Trophoblast cell (in vitro differentiated cells and primary cell): Measurements from ENCODE around the gene TLR9.

ENCODE experiments used
- DNase-seq, 2 donors: peaks; one replicate each; pipeline ENCODE4 v3.0.0-alpha.2; 2016
- H2AFZ ChIP-seq: 2 replicates; pipeline ENCODE4 v1.6.1; 2013; ENCODE audit warnings: low read length, moderate library complexity, mild to moderate bottlenecking; ENCODE audit not compliant: insufficient read depth, poor library complexity
- H2AK5ac ChIP-seq: 2 replicates; pipeline ENCODE4 v1.6.1; 2013; ENCODE audit warnings: mild to moderate bottlenecking, low read length
- H2BK120ac ChIP-seq: 2 replicates; pipeline ENCODE4 v1.6.1; 2013; ENCODE audit warnings: low read length, mild to moderate bottlenecking, moderate library complexity; ENCODE audit not compliant: insufficient read depth, poor library complexity
- H2BK12ac ChIP-seq: 2 replicates; pipeline ENCODE4 v1.6.1; 2013; ENCODE audit warnings: mild to moderate bottlenecking, low read length, moderate library complexity
- H2BK5ac ChIP-seq: 2 replicates; pipeline ENCODE4 v1.6.1; 2013; ENCODE audit warnings: low read length, low read depth, moderate library complexity, mild to moderate bottlenecking; ENCODE audit not compliant: poor library complexity
- H3K14ac ChIP-seq: 2 replicates; pipeline ENCODE4 v1.6.1; 2013; ENCODE audit warnings: mild to moderate bottlenecking, low read length
- H3K18ac ChIP-seq: 2 replicates; pipeline ENCODE4 v1.6.1; 2013; ENCODE audit warnings: mild to moderate bottlenecking, low read length
- H3K23ac ChIP-seq: 2 replicates; pipeline ENCODE4 v1.6.1; 2013; ENCODE audit warnings: low read length
- H3K27ac ChIP-seq: 2 replicates; pipeline ENCODE4 v1.5.1; 2013; ENCODE audit warnings: low read depth, mild to moderate bottlenecking, inconsistent platforms, low read length, moderate library complexity
- H3K27me3 ChIP-seq: 2 replicates; pipeline ENCODE4 v1.6.1; 2013; ENCODE audit warnings: inconsistent platforms, mild to moderate bottlenecking, low read length, moderate library complexity; ENCODE audit not compliant: insufficient read depth
- H3K36me3 ChIP-seq, 2 experiments: 1 replicate in 1 of 2; 2 replicates in 1 of 2; pipeline ENCODE4 v1.6.1; 2013; ENCODE audit warnings: low read length in 2 of 2, mild to moderate bottlenecking in 2 of 2, moderate library complexity in 1 of 2; ENCODE audit not compliant: insufficient read depth in 2 of 2, control insufficient read depth in 1 of 2
- H3K4ac ChIP-seq: 2 replicates; pipeline ENCODE4 v1.6.1; 2013; ENCODE audit warnings: low read depth, mild to moderate bottlenecking, low read length, moderate library complexity
- H3K4me1 ChIP-seq, 2 experiments: 1 replicate in 1 of 2; 2 replicates in 1 of 2; pipeline ENCODE4 v1.6.1; 2013; ENCODE audit warnings: low read length in 2 of 2, mild to moderate bottlenecking in 2 of 2, moderate library complexity in 1 of 2; ENCODE audit not compliant: insufficient read depth in 2 of 2, control insufficient read depth in 1 of 2
- H3K4me2 ChIP-seq: 2 replicates; pipeline ENCODE4 v1.6.1; 2013; ENCODE audit warnings: inconsistent platforms, mild to moderate bottlenecking, low read length, moderate library complexity
- H3K4me3 ChIP-seq: 2 replicates; pipeline ENCODE4 v1.5.1; 2013; ENCODE audit warnings: mild to moderate bottlenecking, low read depth, low read length, inconsistent platforms
- H3K79me1 ChIP-seq: one replicate; pipeline ENCODE4 v1.6.1; 2013; ENCODE audit warnings: low read length
- H3K79me2 ChIP-seq: 2 replicates; pipeline ENCODE4 v1.6.1; 2013; ENCODE audit warnings: low read length, mild to moderate bottlenecking; ENCODE audit not compliant: control insufficient read depth, insufficient read depth, poor library complexity
- H3K9ac ChIP-seq: 2 replicates; pipeline ENCODE4 v1.6.1; 2013; ENCODE audit warnings: mild to moderate bottlenecking, low read length
- H3K9me3 ChIP-seq: 2 replicates; pipeline ENCODE4 v1.6.1; 2013; ENCODE audit warnings: low read depth, mild to moderate bottlenecking, control low read depth, inconsistent platforms, low read length; ENCODE audit not compliant: insufficient read depth
- H4K12ac ChIP-seq: 2 replicates; pipeline ENCODE4 v1.6.1; 2013; ENCODE audit warnings: low read depth, mild to moderate bottlenecking, low read length, moderate library complexity
- H4K8ac ChIP-seq: 2 replicates; pipeline ENCODE4 v1.6.1; 2013; ENCODE audit warnings: low read depth, mild to moderate bottlenecking, low read length, moderate library complexity
- H4K91ac ChIP-seq: one replicate; pipeline ENCODE4 v1.6.1; 2013; ENCODE audit warnings: low read depth, mild to moderate bottlenecking, low read length, moderate library complexity
- WGBS: extraction: QIAGEN DNeasy Blood & Tissue Kit; methylation state at CpG from one replicate; pipeline ENCODE4 v1.1.7; 2013; ENCODE audit warnings: missing lambda C conversion rate; ENCODE audit not compliant: insufficient read length, insufficient coverage; ENCODE audit errors: extremely low coverage; 5-methylcytosine and 5-hydroxymethylcytosine counted together

TLR9 gene

DNA sequence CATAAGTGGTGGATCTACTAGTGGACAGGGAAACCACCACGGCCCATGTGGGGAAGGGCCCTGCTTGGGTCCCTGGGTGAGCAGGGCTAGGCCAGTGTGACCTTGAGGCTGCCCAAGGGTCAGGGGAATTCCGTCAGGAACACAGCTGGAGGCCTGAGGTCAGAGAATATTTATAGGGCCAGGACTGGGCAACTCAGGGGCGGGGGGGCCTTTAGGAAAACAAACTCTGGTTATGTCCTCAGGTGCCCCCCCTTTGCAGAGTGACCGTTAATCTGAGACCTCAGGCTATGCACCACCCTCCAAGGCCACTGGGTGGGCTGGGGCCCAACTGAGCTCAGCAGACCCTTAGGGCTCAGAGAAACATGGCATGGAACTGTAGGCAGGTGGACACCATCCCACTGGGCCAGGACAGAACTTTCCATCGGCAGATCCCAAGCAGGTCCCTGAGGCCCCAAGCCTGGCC, 11.0 kb upstream of the TLR9 start:
- H3K4me3 ChIP-seq, result no peak overlapping the region
- no peak overlapping the region for H3K27ac ChIP-seq
- no peaks in the 10 kb centered on the region for H3K27me3 ChIP-seq
- no peak overlapping the region for H3K23ac ChIP-seq
- peaks cover 12% of the 10 kb centered on the region for H3K79me1 ChIP-seq
- H2BK120ac ChIP-seq, result no peak overlapping the region
- H3K36me3 ChIP-seq, result peaks cover 20 to 25% of the 10 kb centered on the region in 2 experiments
- H3K18ac ChIP-seq, result no peak overlapping the region
- H4K12ac ChIP-seq, result no peak overlapping the region
- H2BK12ac ChIP-seq, result no peak overlapping the region
- DNase-seq, result no peak
- H3K9me3 ChIP-seq, result peaks cover 4% of the 10 kb centered on the region
- no peak overlapping the region for H3K14ac ChIP-seq
- WGBS, result no CpG with 5 or more reads among the region's 5 CpGs
- no peak overlapping the region for H3K4me2 ChIP-seq
- H3K4ac ChIP-seq, result no peak overlapping the region
- no peak overlapping the region for H4K91ac ChIP-seq
- no peak overlapping the region for H2BK5ac ChIP-seq
- no peak overlapping the region for H2AK5ac ChIP-seq
- H2AFZ ChIP-seq, result no peak overlapping the region
- no peak overlapping the region for H3K9ac ChIP-seq
- no peak overlapping the region for H4K8ac ChIP-seq
- H3K4me1 ChIP-seq, result peaks cover 14 to 21% of the 10 kb centered on the region in 2 experiments
- H3K79me2 ChIP-seq, result peaks cover 7% of the 10 kb centered on the region

DNA sequence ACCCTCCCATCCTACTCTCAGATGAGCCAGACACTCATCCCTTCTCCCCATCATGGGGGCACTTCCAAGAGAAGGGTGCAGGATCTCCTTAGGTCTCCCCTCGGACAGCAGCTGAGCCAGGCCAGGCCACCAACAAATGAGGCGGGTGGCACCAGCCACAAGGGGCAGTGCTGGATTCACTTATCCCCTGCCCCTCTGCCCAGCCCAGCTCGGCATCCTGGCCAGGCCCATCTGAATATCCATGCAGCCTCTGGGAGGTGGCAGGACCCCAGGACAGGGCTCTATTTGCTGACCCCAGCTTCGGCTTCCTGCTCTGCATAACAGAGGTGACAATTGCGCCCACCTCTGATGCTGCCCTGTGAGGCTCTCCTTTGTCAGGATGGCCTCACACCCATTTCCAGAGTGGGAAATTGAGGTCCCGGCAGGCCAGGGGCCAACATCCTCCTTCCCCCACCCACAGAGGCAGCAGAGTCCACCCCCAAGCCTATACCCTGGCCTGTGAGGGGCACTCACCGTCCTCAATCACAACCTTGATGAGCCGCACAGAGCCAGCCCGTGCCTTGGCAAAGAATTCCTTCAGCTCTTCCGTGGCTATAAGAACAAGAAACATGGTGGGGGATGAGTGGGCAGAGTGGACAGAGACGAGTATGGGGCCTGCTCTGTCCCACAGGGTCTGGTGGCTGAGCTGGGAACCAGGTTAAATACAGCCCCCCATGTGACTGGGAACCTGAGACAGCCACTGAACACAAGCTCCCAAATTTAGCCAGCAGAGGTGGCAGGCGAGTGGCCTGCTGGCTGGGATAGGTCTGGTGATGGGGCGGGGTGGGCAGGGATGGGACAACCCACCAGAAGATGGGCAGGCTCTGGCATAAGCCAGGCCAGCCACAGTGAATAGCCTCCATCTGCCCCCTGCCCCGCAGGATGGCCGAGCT, 9.3 kb upstream of the TLR9 start:
- Histone ChIP-seq H3K4me3 (no peak overlapping the region), H3K4me2 (no peak overlapping the region), H3K79me2 (peaks cover 7% of the 10 kb centered on the region), H3K4ac (no peak overlapping the region), H3K14ac (no peak overlapping the region), H3K23ac (no peak overlapping the region), H2BK120ac (no peak overlapping the region), H4K8ac (no peak overlapping the region), H4K91ac (no peak overlapping the region), H2BK12ac (no peak overlapping the region), H3K18ac (no peak overlapping the region), H4K12ac (no peak overlapping the region), H3K27ac (no peak overlapping the region), H3K36me3 (peaks cover 37 to 42% of the 10 kb centered on the region in 2 experiments), H3K27me3 (no peaks in the 10 kb centered on the region), H2AFZ (no peak overlapping the region), H3K4me1 (peaks cover 14 to 16% of the 10 kb centered on the region in 2 experiments), H3K9me3 (peaks cover 4% of the 10 kb centered on the region), H3K9ac (no peak overlapping the region), H2BK5ac (no peak overlapping the region), H2AK5ac (no peak overlapping the region), H3K79me1 (peaks cover 12% of the 10 kb centered on the region)
- no peak for DNase-seq
- WGBS, result no CpG with 5 or more reads among the region's 15 CpGs

DNA sequence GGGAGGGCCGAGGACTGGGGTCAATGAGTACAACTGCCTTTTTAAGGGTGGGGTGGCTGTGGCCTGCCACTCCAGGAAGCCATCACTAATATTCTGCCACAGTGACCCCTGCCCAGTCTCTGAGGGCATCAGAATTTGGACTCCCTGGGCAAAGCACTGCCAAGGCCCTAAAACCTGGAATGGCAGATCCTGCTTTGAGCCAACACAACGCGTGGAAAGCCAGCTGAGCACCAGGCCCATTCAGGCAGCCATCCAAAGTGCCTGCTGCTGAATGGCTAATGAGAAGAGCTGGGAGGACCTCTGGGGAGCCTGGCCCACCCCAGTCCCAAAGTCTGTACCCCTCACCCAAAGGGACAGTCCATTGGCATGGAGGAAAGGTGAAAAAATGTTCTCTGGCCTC, 8.5 kb upstream of the TLR9 start:
- Histone ChIP-seq H3K27me3 (no peaks in the 10 kb centered on the region), H3K18ac (no peak overlapping the region)

DNA sequence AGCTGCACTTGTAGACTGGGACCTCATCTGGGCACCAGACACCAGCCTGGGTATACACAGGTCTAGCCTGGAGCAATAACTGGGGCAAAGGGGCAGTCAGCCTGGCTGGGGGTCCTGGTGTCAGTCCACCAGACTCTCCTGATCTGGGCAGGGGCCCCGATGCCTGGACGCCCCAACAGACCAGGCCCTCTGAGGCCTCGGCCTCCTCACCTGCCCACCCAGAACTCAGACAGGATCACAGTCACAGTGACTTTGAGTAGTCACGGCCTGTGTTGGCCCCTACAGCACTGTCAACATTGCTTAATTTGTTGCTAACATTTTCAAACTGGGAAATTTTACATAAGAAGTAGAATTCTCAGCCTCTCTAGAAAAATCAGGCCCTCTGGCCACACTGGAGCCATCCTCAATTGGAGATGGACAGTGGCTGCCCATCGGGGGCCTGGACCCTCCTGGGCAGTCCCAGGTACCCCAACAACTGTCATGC, 7.7 kb upstream of the TLR9 start:
- Histone ChIP-seq H3K79me1 (peaks cover 4% of the 10 kb centered on the region), H3K79me2 (no peaks in the 10 kb centered on the region), H2AK5ac (no peak overlapping the region), H2AFZ (no peak overlapping the region), H3K4me3 (no peak overlapping the region), H3K4me2 (no peak overlapping the region), H4K91ac (no peak overlapping the region), H4K8ac (no peak overlapping the region), H3K4ac (no peak overlapping the region), H2BK12ac (no peak overlapping the region), H2BK5ac (no peak overlapping the region), H2BK120ac (no peak overlapping the region), H3K23ac (no peak overlapping the region), H3K18ac (no peak overlapping the region), H3K27me3 (no peaks in the 10 kb centered on the region), H3K36me3 (peaks cover 49 to 55% of the 10 kb centered on the region in 2 experiments), H4K12ac (no peak overlapping the region), H3K9me3 (peaks cover 2% of the 10 kb centered on the region), H3K14ac (no peak overlapping the region), H3K4me1 (peaks cover 10 to 11% of the 10 kb centered on the region in 2 experiments), H3K9ac (no peak overlapping the region), H3K27ac (no peak overlapping the region)
- no peak for DNase-seq
- no CpG with 5 or more reads among the region's 5 CpGs for WGBS

More for the DNA sequence above, 8.5 kb upstream of the TLR9 start:
- Histone ChIP-seq H2AK5ac (no peak overlapping the region), H4K12ac (no peak overlapping the region), H4K8ac (no peak overlapping the region), H3K79me1 (peaks cover 8% of the 10 kb centered on the region), H2BK120ac (no peak overlapping the region), H3K4me3 (no peak overlapping the region), H3K23ac (no peak overlapping the region), H4K91ac (no peak overlapping the region), H2AFZ (no peak overlapping the region), H3K27ac (no peak overlapping the region), H3K9ac (no peak overlapping the region), H3K4ac (no peak overlapping the region), H2BK5ac (no peak overlapping the region), H3K4me1 (peaks cover 14% of the 10 kb centered on the region in 2 experiments), H3K9me3 (peaks cover 4% of the 10 kb centered on the region), H3K4me2 (no peak overlapping the region), H3K79me2 (peaks cover 3% of the 10 kb centered on the region), H3K14ac (no peak overlapping the region), H2BK12ac (no peak overlapping the region), H3K36me3 (peaks cover 45 to 50% of the 10 kb centered on the region in 2 experiments)
- WGBS, result no CpG with 5 or more reads among the region's 3 CpGs
- no peak for DNase-seq
